Lower lobe of right lung (tissue), 2 donors: ENCODE results near the gene TXNRD1. TPM values are rescaled to one million over a fixed set of nuclear protein-coding genes. Genes with fewer than 3 reads are reported as not detected.

ENCODE experiments used
- ATAC-seq, 2 donors: fragments of 200-7000 bp; cut with Tn5 transposase; one replicate each; pipeline ENCODE4 v1.9.1; 2020 to 2022; ENCODE audit warnings: mild to moderate bottlenecking in 2 of 2, moderate library complexity in 2 of 2
- DNase-seq: peaks from one replicate; pipeline ENCODE4 v3.0.0-alpha.2; 2020
- H3K27ac ChIP-seq: fragments of 200-600 bp; one replicate; pipeline ENCODE4 v1.8.0; 2022
- H3K27me3 ChIP-seq: fragments of 200-600 bp; one replicate; pipeline ENCODE4 v1.8.0; 2022; ENCODE audit warnings: low read depth
- H3K36me3 ChIP-seq: fragments of 200-600 bp; one replicate; pipeline ENCODE4 v1.8.0; 2022; ENCODE audit warnings: mild to moderate bottlenecking
- H3K4me1 ChIP-seq: fragments of 200-600 bp; one replicate; pipeline ENCODE4 v1.8.0; 2022
- H3K4me3 ChIP-seq: fragments of 200-600 bp; one replicate; pipeline ENCODE4 v1.8.0; 2022; ENCODE audit warnings: mild to moderate bottlenecking
- H3K9me3 ChIP-seq: fragments of 200-600 bp; one replicate; pipeline ENCODE4 v1.8.0; 2022
- CTCF ChIP-seq: fragments of 200-600 bp; IDR thresholded peaks from one replicate; pipeline ENCODE4 v1.8.0; 2022; ENCODE audit warnings: antibody characterized with exemption, mild to moderate bottlenecking
- intact Hi-C: fragments of 100-400 bp; cut with DNase I; formaldehyde crosslinking; loops from one replicate; pipeline ENCODE4 v1.11.0; 2022
- total RNA-seq: library from RNA; stranded (reverse); fragmentation: NEBNext Ultra II Directional; extraction: Animal tissue kit (Norgen Biotek cat#: 25700); gene quantifications from one replicate; pipeline ENCODE4 v1.2.1, GENCODE V29; 2021
- donor health status: DM: no; HTN: yes; CAD: no; lungs with severe emphysema.

TXNRD1 gene
- total RNA-seq, 1 donor from 2014 or later, result 144 TPM

- no peaks in the 10 kb centered on the region for H3K4me1 ChIP-seq
- no peaks in the 10 kb centered on the region for H3K27me3 ChIP-seq
- H3K4me3 ChIP-seq, result no peak overlapping the region
- intact Hi-C loops, result no loop called here
- TF ChIP-seq CTCF, result no peak
- DNase-seq (no peak), ATAC-seq (no peak)
- H3K36me3 ChIP-seq, result no peaks in the 10 kb centered on the region
- H3K27ac ChIP-seq, result no peak overlapping the region
- peaks cover 39% of the 10 kb centered on the region for H3K9me3 ChIP-seq
These were observed 17.2 kb downstream of the TXNRD1 start for GRCh38 chr12:104232609-104233280.

- intact Hi-C loops, result no loop called here
- ATAC-seq, result no peak
These were observed 19.4 kb downstream of the TXNRD1 start for GRCh38 chr12:104234926-104235499.

GRCh38 chr12:104237930-104238329 is 22.4 kb downstream of the TXNRD1 start:
- Histone ChIP-seq H3K9me3 (peaks cover 30% of the 10 kb centered on the region), H3K27me3 (no peaks in the 10 kb centered on the region), H3K36me3 (no peaks in the 10 kb centered on the region), H3K4me1 (no peaks in the 10 kb centered on the region), H3K4me3 (no peak overlapping the region), H3K27ac (no peak overlapping the region)
- no peak for TF ChIP-seq CTCF
- DNase-seq, result no peak
- no peak for ATAC-seq
- intact Hi-C loops, result no loop called here

More at GRCh38 chr12:104234926-104235499, 19.4 kb downstream of the TXNRD1 start:
- H3K27ac ChIP-seq, result no peak overlapping the region
- TF ChIP-seq CTCF, result no peak
- no peak for DNase-seq
- H3K27me3 ChIP-seq, result no peaks in the 10 kb centered on the region
- H3K36me3 ChIP-seq, result no peaks in the 10 kb centered on the region
- H3K9me3 ChIP-seq, result peaks cover 39% of the 10 kb centered on the region
- H3K4me1 ChIP-seq, result no peaks in the 10 kb centered on the region
- H3K4me3 ChIP-seq, result no peak overlapping the region

GRCh38 chr12:104242546-104243206 is 27.1 kb downstream of the TXNRD1 start:
- Histone ChIP-seq H3K36me3 (no peaks in the 10 kb centered on the region), H3K4me3 (no peak overlapping the region), H3K27ac (no peak overlapping the region), H3K27me3 (no peaks in the 10 kb centered on the region), H3K9me3 (no peaks in the 10 kb centered on the region), H3K4me1 (peaks cover 4% of the 10 kb centered on the region)
- peak in 1 of 2 donors; percentile 51 for ATAC-seq
- intact Hi-C loops, result no loop called here
- no peak for TF ChIP-seq CTCF
- no peak for DNase-seq

GRCh38 chr12:104243551-104243950 is 28.0 kb downstream of the TXNRD1 start:
- H3K27me3 ChIP-seq, result no peaks in the 10 kb centered on the region
- H3K4me1 ChIP-seq, result peaks cover 4% of the 10 kb centered on the region
- no peak for TF ChIP-seq CTCF
- DNase-seq (no peak), ATAC-seq (peak in 1 of 2 donors; percentile 72)
- H3K9me3 ChIP-seq, result no peaks in the 10 kb centered on the region
- intact Hi-C loops, result no loop called here
- no peak overlapping the region for H3K4me3 ChIP-seq
- no peak overlapping the region for H3K27ac ChIP-seq
- no peaks in the 10 kb centered on the region for H3K36me3 ChIP-seq
